Peyer's patch (tissue), 4 donors: ENCODE measurements around the gene SLC47A2. TPM values are rescaled to one million over a fixed set of nuclear protein-coding genes. Genes with fewer than 3 reads are reported as not detected.
A peak's percentile ranks its signal among the peaks of the same experiment; 100 is the strongest.

Source experiments
- DNase-seq, 3 donors: peaks; one replicate each; pipeline ENCODE4 v3.0.0-alpha.2; 2017 to 2019
- H3K27ac ChIP-seq, 4 donors: fragments of 200-600 bp; sonication (generic); one replicate each; pipeline ENCODE4 v1.5.1; 2016 to 2019
- H3K27me3 ChIP-seq, 2 donors: fragments of 200-600 bp; sonication (generic); one replicate each; pipeline ENCODE4 v1.5.1; 2019
- H3K36me3 ChIP-seq, 3 donors: fragments of 200-600 bp; sonication (generic); one replicate each; pipeline ENCODE4 v1.5.1; 2016 to 2019
- H3K4me1 ChIP-seq, 4 donors: fragments of 200-600 bp; sonication (generic); one replicate each; pipeline ENCODE4 v1.5.1; 2016 to 2019
- H3K4me3 ChIP-seq, 4 donors: fragments of 200-600 bp; sonication (generic); 1 replicate in 3 of 4; 2 replicates in 1 of 4; pipeline ENCODE4 v1.5.1; 2016 to 2019; ENCODE audit warnings: mild to moderate bottlenecking in 1 of 4
- H3K9me3 ChIP-seq, 4 donors: fragments of 200-600 bp; sonication (generic); one replicate each; pipeline ENCODE4 v1.5.1; 2016 to 2019; ENCODE audit warnings: mild to moderate bottlenecking in 1 of 4
- POLR2A ChIP-seq, 2 donors: fragments of 450-650 bp; IDR thresholded peaks; one replicate each; pipeline ENCODE4 v1.5.1; 2017; ENCODE audit warnings: antibody characterized with exemption in 2 of 2, mild to moderate bottlenecking in 2 of 2, moderate library complexity in 2 of 2
- total RNA-seq, 4 donors: library from RNA; depleted of rRNA; stranded (reverse); fragments of >200 nt; gene quantifications; one replicate each; pipeline ENCODE4 v1.1.0, GENCODE V29; 2016
- TF ChIP-seq, protein P1 (sequence below), 6 experiments: fragments of 450-650 bp in 4 of 6; fragments of 200-600 bp in 2 of 6; sonication (generic) in 1 of 6; IDR thresholded peaks; one replicate each; pipeline ENCODE4 v1.5.1; 2017 to 2019; ENCODE audit warnings: antibody characterized with exemption in 6 of 6, mild to moderate bottlenecking in 3 of 6, moderate library complexity in 1 of 6

Gene SLC47A2
- total RNA-seq, 4 donors from 2014 or later, result 3.9 to 6.8 (median 6.3) TPM; not detected in 1

DNA sequence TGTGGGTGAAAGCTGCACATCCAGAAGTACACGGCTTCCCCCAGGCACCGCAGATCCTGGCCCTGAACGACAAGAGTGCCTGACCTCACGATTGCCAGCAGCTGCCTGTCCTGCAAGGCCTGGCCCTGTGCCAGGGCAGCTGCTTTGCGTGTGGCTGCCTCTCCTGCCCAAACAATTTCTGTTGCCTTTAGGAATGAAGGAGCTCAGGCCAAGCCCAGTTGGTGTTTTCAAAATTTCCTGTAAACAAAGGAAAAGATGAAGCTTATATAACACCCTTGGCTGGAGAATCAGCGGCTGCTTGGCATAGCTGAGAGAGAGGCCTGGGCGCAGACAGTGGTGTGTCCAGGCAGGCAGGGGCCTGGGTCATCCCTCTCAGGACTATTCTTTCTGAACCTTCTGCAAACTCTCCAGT is 11.7 kb upstream of the SLC47A2 start:
- DNase-seq, result peak; percentile 35 to 83 (median 77)
- Histone ChIP-seq H3K4me1 (peaks cover 0 to 23% (median 5%) of the 10 kb centered on the region in 4 donors), H3K4me3 (no peak overlapping the region), H3K27ac (peak overlapping the region; percentile 69 to 89 (median 78)), H3K36me3 (no peaks in the 10 kb centered on the region), H3K9me3 (no peaks in the 10 kb centered on the region), H3K27me3 (no peaks in the 10 kb centered on the region)
- TF ChIP-seq POLR2A (IDR thresholded peaks at IDR 0.05), result no peak
- TF ChIP-seq, protein P1, sequence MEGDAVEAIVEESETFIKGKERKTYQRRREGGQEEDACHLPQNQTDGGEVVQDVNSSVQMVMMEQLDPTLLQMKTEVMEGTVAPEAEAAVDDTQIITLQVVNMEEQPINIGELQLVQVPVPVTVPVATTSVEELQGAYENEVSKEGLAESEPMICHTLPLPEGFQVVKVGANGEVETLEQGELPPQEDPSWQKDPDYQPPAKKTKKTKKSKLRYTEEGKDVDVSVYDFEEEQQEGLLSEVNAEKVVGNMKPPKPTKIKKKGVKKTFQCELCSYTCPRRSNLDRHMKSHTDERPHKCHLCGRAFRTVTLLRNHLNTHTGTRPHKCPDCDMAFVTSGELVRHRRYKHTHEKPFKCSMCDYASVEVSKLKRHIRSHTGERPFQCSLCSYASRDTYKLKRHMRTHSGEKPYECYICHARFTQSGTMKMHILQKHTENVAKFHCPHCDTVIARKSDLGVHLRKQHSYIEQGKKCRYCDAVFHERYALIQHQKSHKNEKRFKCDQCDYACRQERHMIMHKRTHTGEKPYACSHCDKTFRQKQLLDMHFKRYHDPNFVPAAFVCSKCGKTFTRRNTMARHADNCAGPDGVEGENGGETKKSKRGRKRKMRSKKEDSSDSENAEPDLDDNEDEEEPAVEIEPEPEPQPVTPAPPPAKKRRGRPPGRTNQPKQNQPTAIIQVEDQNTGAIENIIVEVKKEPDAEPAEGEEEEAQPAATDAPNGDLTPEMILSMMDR (IDR thresholded peaks at IDR 0.05), result no peak

DNA sequence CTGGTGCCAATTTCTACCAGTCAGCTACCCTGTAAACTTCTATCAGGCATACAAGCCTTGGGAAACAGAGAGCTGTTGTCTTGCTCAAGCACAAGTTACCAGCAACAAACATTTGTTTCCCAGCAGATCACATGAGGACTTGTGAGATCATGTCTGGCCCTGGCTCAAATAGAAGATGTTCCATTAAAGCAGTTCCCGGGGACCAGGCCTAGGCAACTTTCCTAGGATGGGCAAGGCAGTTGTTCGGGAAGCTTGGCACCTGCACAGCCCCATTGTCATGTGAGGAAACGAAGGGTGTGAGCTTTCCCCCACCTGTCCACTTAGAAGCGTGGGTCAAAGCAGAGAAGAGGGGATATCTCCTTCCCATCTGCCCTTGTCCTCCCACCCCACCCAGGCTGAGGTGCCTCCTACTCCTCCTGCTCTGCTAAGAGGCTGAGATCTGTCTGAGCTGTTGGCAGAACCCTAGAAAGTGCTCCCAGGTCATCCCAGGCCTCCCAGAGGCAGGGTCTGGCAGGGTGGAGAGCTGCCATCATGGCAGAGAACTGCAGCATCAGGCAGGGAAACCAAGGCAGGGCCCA is 11.2 kb upstream of the SLC47A2 start:
- TF ChIP-seq, protein P1 (IDR thresholded peaks at IDR 0.05), result no peak
- TF ChIP-seq POLR2A (IDR thresholded peaks at IDR 0.05), result no peak
- Histone ChIP-seq H3K4me3 (no peak overlapping the region), H3K27me3 (no peaks in the 10 kb centered on the region), H3K27ac (peak overlapping the region; percentile 69 to 89 (median 78)), H3K9me3 (no peaks in the 10 kb centered on the region), H3K36me3 (no peaks in the 10 kb centered on the region), H3K4me1 (peaks cover 0 to 23% (median 5%) of the 10 kb centered on the region in 4 donors)
- peak in 1 of 3 donors; percentile 64 for DNase-seq

DNA sequence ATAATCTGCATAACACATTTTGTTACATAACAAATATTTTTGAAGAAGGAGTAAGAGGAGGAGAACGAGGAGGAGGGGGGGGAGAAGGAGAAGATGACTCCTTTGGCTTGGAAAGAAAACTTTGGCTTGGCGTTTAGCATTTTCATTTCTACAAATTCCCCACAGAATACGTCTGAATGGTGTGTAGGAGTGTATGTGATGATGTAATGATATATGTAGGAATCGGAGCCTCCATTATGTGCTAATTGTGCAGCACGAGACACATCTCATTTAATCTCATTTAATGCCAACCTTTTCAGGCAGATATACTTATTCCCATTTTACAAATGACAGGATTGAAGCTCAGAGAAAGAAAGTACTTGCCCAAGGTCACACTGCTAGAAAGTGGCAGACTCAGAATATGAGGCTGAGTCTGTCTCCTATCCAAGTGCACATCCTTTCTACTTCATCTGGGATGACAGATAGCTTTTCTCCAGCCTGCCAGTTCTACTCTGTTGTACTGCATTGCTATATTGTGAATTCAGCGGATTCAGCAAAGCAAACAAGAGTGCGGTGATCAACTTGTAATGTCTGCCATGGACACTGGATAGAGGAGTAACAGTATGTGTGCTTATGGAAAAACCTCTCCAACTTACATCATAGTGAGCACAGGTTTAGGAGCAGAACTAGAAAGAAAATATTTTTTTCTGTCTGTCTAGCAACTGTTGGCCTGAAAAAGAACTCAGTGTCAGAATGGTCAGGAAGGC is 10.4 kb upstream of the SLC47A2 start:
- no peak for DNase-seq
- H3K4me3 ChIP-seq, result no peak overlapping the region
- TF ChIP-seq, protein P1 (IDR thresholded peaks at IDR 0.05), result no peak
- TF ChIP-seq POLR2A (IDR thresholded peaks at IDR 0.05), result no peak
- no peaks in the 10 kb centered on the region for H3K9me3 ChIP-seq
- peak overlapping the region; percentile 69 to 89 (median 78) for H3K27ac ChIP-seq
- H3K36me3 ChIP-seq, result no peaks in the 10 kb centered on the region
- H3K27me3 ChIP-seq, result no peaks in the 10 kb centered on the region
- H3K4me1 ChIP-seq, result peaks cover 0 to 23% (median 5%) of the 10 kb centered on the region in 4 donors

DNA sequence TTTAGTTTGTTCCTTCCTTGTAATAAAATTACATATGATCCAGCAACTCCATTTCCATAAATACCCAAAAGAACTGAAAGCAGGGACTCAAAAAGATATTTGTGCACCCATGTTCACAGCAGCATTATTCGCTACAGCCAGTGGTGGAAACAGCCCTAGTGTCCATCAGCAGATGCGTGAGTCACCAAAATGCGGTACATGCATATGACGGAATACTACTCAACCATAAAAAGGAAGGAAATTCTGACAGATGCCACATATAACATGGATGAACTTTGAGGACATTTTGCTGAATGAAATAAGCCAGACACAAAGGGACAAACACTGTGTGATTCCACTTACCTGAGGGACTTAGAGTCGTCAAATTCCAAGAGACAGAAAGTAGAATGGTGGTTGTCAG is 9.1 kb upstream of the SLC47A2 start:
- Histone ChIP-seq H3K9me3 (no peaks in the 10 kb centered on the region), H3K4me3 (no peak overlapping the region), H3K4me1 (peaks cover 0 to 30% (median 5%) of the 10 kb centered on the region in 4 donors), H3K27me3 (no peaks in the 10 kb centered on the region), H3K27ac (no peak overlapping the region), H3K36me3 (no peaks in the 10 kb centered on the region)
- DNase-seq, result no peak
- TF ChIP-seq, protein P1 (IDR thresholded peaks at IDR 0.05), result no peak
- no peak for TF ChIP-seq POLR2A (IDR thresholded peaks at IDR 0.05)

DNA sequence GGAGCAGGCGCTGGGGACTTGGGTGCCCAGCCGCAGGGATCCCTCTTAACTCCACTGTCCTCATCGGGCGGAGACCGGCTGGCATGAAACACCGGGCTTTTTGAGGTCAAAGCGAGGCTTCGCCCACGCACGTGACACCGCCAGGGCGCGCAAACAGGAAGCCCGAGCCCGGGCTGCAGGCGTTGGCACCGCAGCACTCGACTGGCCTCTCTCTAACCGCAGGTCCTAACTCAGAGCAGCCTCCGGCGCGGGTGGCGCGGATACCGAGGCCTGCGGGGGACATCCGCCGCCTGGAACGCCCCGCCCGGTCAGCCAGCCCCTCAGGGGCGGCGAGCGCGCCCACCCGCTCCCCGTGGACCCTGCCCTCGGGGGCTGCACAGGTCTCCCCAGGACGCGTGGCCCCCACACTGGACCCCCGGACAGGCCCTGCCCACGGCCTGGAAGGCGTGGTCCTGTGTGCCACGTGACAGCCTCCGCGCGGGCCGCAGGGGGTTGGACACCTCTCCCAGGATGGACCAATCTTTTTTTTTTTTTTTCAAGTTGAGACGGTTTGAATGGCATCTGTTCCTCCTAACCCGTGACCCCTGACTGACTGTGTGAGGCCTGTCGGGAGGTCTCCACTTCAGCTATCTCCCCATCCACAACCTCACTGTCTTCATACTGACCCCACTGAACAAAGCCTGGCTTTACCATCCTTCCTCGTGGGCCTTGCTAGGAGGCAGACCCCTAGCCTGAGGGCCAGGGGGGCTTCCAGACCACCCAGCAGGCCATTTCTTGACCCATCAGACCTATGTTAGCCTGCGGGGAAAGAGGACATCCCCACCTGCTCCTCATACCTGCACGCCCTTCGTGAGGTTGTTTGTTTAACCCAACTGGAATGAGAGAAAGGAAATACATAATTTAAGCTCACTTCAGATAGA is 8.4 kb upstream of the SLC47A2 start:
- Histone ChIP-seq H3K4me3 (peak overlapping the region; percentile 23 to 40 (median 38)), H3K9me3 (no peaks in the 10 kb centered on the region), H3K4me1 (peaks cover 0 to 38% (median 8%) of the 10 kb centered on the region in 4 donors), H3K27ac (peak overlapping the region in 3 of 4 donors; percentile 26 to 63 (median 57)), H3K36me3 (no peaks in the 10 kb centered on the region), H3K27me3 (no peaks in the 10 kb centered on the region)
- TF ChIP-seq, protein P1 (IDR thresholded peaks at IDR 0.05), result no peak
- peak in 1 of 2 donors; percentile 20 for TF ChIP-seq POLR2A (IDR thresholded peaks at IDR 0.05)
- peak; percentile 55 to 83 (median 76) for DNase-seq
